Activated gamma-delta T cell (primary cell): ENCODE data around the gene PIK3AP1.

ENCODE experiments used
- DNase-seq: peaks from one replicate; lab custom pipeline; 2025; lab: John Stamatoyannopoulos, UW

PIK3AP1 gene

GRCh38 chr10:96672481-96673175 lies 47.7 kb downstream of the PIK3AP1 start:
- DNase-seq: no peak

GRCh38 chr10:96671211-96671890 lies 49.0 kb downstream of the PIK3AP1 start:
- DNase-seq: no peak

GRCh38 chr10:96670786-96671185 lies 49.5 kb downstream of the PIK3AP1 start:
- no peak for DNase-seq

GRCh38 chr10:96667401-96667800 lies 52.9 kb downstream of the PIK3AP1 start:
- DNase-seq: no peak

GRCh38 chr10:96666741-96667140 lies 53.6 kb downstream of the PIK3AP1 start:
- no peak for DNase-seq

- no peak for DNase-seq
Observed at GRCh38 chr10:96665306-96665705, 55.0 kb downstream of the PIK3AP1 start.

- DNase-seq: no peak
Observed at GRCh38 chr10:96664563-96664962, 55.8 kb downstream of the PIK3AP1 start.

- DNase-seq: no peak
Observed at GRCh38 chr10:96663797-96664196, 56.5 kb downstream of the PIK3AP1 start.

- DNase-seq: no peak
Observed at GRCh38 chr10:96661632-96662031, 58.7 kb downstream of the PIK3AP1 start.

GRCh38 chr10:96660297-96660696 lies 60.0 kb downstream of the PIK3AP1 start:
- no peak for DNase-seq

GRCh38 chr10:96658844-96659243 lies 61.5 kb downstream of the PIK3AP1 start:
- DNase-seq: no peak

- DNase-seq: no peak
Observed at GRCh38 chr10:96657385-96657784, 62.9 kb downstream of the PIK3AP1 start.

- no peak for DNase-seq
Observed at GRCh38 chr10:96656839-96657238, 63.5 kb downstream of the PIK3AP1 start.

- no peak for DNase-seq
Observed at GRCh38 chr10:96656198-96656577, 64.1 kb downstream of the PIK3AP1 start.

- no peak for DNase-seq
Observed at GRCh38 chr10:96655461-96656197, 64.7 kb downstream of the PIK3AP1 start.

GRCh38 chr10:96651998-96652431 lies 68.3 kb downstream of the PIK3AP1 start:
- no peak for DNase-seq

- DNase-seq: no peak
Observed at GRCh38 chr10:96650958-96651357, 69.4 kb downstream of the PIK3AP1 start.

- no peak for DNase-seq
Observed at GRCh38 chr10:96648297-96648696, 72.0 kb downstream of the PIK3AP1 start.

GRCh38 chr10:96647466-96647865 lies 72.8 kb downstream of the PIK3AP1 start:
- no peak for DNase-seq

- DNase-seq: no peak
Observed at GRCh38 chr10:96646751-96647166, 73.6 kb downstream of the PIK3AP1 start.

- DNase-seq: no peak
Observed at GRCh38 chr10:96646301-96646700, 74.0 kb downstream of the PIK3AP1 start.

- DNase-seq: no peak
Observed at GRCh38 chr10:96645191-96645721, 75.1 kb downstream of the PIK3AP1 start.

GRCh38 chr10:96643920-96644319 lies 76.4 kb downstream of the PIK3AP1 start:
- DNase-seq: no peak
